HT-29 (cell line): Measurements from ENCODE around the gene DNASE1. TPM values are rescaled to one million over a fixed set of nuclear protein-coding genes. Genes with fewer than 3 reads are reported as not detected.

Experiments used
- DNase-seq: peaks from one replicate; pipeline ENCODE4 v3.0.0-alpha.2; 2015; ENCODE audit warnings: low spot score
- total RNA-seq: library from RNA; depleted of rRNA; stranded (reverse); fragments of >200 nt; shearing (Covaris generic); gene quantifications from 2 replicates; pipeline ENCODE4 v1.2.3, GENCODE V29; 2014

DNASE1 gene
- total RNA-seq, 1 experiment from 2014 or later = 46.6 TPM

DNA sequence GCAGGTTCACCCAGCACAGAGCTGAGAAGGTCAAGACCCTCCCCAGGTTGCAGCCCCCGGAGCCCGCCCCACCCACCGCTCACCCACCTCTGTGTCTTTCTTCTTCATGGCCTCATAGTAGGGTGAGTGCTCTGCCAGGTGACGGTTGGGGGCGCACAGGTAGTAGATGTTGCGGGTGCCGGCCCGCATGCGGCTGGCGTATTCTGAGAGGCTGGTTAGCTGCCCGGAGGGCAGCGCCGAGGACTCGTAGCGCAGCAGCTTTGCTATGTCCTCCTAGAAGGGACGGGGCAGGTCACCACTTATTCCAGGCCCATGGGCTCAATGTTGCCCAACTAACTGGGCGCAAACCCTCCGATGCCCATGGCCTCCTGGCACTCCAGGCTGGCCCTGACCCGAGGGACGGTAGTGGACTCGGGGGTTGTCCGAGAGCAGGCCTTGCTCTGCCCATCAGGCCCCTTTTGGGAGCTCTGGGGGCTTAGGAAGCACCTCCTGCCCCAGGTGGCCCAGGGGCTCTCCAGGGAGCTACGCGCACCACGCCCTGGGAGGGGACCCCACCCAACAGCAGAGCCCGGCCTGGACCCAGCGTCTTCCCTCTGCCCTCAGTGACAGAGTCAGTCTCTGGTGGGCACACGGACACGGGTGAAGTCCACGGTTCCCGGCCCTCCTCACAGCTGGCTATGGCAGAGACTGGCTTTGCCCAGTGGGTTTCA, 9.9 kb downstream of the DNASE1 start:
- DNase-seq = no peak

GRCh38 chr16:3665508-3665907, 11.0 kb downstream of the DNASE1 start:
- DNase-seq = no peak

DNA sequence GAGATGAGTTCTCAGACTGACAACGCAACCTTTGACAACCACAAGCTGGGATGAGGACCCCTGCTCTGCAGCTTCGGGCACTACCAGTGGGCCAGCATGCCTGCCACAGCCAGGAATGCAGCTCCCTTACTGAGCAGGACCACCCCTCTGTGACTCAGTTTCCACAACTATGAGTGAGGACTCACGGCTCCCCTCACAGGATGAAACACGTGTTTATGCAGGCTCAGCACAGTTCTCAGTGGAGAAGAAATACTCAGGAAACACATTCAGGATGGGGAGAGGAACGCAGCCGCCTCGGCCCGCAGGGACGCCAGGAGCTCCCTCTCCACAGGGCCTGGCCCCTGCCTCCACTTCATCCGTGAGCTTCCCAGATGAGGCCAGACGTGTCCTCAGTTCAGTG, 14.1 kb downstream of the DNASE1 start:
- DNase-seq = no peak

GRCh38 chr16:3669082-3669481, 14.6 kb downstream of the DNASE1 start:
- no peak for DNase-seq

DNA sequence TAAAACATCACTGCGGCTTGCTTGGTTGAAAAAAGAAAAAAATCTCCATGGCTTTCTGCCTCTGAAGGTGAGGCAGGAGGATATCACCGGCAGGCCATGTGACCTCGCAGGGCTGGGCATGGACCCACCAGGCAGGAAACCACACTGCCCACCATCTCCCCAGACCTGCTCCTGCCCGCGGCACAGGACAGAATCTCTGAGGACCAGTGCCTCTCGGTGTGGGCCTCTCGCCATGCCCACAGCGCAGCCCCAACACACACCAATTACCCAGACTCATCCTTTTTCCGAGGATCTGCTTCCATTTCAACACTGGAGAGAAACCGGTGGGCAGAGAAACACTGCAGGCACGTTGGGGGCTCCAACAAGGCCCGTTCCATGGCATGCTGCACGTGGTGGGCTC, 16.2 kb downstream of the DNASE1 start:
- DNase-seq = no peak

DNA sequence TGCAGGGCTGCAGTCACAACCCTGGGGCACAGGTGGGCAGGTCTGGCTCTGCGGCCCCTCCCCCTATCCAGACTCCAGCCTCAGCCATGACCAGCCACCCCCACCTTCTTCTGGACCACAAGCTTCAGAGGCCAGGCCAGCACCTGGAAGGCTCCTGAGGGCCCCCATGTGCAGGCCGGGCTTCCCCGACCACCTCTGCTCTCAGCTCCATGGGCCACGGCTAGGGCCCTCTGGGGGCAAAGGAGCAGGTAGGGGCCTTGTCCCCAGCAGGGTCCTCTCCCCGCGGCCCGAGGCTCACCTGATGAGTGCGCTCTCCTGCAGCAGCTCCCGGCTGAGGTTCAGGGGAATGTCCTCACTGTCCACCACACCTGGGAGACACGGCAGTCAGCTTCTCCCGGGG, 16.9 kb downstream of the DNASE1 start:
- no peak for DNase-seq

DNA sequence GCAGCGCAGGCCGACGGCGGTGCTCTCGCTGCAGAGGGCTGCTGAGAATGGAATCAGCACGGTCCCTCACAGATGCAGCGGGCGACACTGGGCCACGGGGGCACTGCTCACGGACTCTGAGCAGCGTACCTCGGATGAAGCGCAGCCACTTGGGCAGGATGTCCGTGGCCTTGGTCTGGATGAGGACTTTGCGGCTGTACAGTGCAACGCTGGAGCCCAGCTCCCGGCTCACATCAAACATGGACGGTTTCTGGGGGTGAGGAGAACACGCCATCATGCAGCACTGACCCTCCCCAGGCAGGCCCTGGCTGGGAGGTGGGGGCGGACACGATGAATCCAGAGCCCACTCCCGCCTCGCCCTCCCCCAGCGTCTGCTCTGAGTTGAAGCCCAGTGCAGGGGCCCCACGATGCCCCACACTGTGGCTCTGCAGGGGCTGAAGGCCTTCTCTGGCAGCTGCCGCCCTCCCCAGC, 18.1 kb downstream of the DNASE1 start:
- no peak for DNase-seq

DNA sequence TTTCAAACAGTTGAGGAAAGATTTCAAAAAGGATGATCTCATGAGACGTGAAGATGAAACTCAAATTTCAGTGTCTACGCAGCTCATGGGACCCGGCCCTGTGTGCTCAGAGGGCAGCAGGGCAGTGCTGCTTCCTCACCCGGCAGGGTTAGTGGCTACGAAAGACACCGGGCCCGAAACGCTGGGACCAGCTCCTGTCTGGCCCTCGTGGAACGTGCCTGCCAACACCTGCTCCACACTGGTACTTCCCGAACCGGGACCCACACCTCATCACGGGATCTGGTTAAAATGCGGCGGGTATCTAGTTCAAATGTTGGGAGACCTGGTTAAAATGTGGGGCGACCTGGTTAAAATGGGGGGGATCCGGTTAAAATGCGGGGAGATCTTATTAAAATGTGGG, 18.7 kb downstream of the DNASE1 start:
- DNase-seq = no peak

DNA sequence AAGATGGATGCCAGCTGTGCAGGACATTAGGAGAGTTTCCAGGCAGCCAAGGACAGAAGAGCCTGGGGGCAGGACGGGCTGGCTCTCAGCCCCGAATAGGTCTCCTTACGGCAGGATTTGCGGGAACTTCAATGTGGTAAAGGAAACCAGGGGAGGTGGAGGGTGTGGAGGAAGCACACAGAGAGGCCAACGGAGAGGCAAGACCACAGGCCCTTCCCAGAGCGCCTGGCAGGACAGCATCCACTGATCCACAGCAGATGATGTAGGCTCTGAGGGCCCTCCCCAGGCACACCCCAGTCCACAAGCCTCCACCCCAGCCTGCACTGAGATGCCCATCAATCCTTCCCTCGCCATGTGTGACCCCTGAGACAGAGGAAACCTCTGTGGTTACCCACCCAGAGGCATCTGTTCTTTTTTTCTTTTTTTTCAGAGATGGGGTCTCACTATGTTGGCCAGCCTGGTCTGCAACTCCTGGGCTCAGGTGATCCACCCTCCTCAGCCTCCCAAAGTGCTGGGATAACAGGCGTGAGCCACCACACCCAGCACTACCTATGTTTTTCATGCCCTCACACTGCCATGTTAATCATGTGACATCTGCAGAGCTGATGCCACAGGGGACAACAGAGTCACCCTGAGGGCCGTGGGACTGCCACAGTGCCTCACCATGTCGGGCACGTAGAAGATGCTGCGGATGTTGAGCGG, 19.3 kb downstream of the DNASE1 start:
- no peak for DNase-seq

DNA sequence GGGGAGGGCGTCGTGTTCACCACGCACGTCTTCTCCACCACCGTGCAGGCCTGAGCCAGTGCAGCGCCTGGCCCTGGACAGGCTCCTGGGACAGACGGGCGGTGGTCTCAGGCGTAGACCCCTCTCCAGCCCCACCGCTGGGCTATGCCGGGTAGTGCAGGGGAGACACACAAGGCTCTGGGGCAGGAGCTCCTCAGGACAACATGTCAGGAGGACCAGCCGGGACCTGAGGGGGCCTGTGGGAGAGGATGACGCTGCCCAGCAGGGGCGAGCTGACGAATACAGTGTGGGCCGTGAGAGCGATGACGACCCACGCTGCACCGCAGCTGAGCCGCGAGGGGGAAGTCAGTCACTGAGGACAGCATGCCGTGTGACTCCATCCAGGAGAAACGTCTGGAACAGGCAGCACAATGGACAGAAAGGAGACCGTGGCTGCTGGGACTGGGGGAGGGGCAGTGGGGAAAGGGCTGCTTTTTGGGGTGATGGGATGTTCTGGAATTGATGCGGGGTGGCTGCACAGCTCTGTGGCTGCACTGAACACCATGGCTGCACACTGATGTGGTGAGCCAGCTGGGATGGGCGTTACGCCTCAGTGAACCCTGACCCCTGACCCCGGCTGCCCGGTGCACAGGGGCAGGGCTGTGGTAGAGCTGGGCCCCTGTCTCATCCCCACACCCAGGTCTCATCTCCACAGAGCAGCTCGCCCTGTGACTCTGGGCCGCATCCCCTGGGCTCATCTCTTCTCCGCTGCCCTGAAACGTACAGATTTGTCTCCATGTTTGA, 20.2 kb downstream of the DNASE1 start:
- no peak for DNase-seq

DNA sequence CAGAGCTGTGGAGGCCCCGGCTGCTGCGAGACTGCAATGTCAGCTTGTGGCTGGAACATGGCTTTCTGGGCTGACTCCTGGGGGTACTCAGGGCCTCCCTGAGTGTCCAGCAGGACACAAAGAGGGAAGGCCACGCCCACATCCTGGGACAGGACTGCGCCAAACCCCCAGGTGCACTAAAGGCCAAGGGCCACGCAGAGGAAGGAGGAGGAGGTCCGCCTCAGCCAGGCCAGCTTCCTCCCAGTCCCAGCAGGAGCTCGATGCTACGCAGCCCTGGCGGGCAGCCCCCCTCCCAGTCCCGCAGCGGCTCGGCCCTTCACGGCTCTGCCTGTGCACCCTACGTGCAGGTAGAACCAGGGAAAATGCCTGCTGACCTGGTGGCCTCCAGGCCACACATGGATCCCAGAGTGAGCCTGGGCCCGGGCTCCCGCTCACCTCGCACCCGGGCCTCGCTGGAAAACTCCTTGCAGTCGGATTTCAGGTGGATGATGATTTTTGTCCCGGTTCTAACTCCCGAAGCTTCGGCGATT, 21.2 kb downstream of the DNASE1 start:
- no peak for DNase-seq

DNA sequence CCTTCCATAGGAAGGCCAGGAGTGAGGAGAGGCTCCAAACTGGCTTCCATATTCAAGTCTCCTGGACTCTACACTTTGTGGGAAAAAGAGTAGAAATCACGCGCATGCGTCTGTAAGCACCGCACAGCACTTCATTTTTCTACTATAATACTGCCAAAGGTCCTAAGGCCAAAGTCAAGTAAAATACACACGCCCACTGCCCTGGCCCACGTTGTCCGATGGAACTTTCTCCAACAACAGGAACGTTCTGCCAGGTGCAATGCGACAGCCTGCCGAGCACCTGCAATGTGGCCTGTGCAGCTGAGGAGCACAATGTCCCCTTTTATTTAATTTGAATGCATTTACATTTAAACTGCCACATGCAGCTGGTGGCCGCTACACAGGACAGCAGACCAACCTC, 23.5 kb downstream of the DNASE1 start:
- DNase-seq = no peak

- DNase-seq = no peak
These were observed 26.7 kb downstream of the DNASE1 start for GRCh38 chr16:3681206-3681605.

DNA sequence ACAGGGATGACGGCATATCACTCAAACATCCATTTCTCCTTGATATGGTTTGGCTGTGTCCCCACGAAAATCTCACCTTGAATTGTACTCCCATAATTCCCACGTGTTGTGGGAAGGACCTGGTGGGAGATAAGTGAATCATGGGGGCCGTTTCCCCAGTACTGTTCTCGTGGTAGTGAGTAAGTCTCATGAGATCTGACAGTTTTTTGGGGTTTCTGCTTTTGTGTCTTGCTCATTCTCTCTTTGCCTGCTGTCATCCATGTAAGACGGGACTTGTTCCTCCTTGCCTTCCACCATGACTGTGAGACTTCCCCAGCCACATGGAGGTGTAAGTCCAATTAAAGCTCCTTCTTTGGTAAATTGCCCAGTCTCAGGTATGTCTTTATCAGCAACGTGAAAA, 32.5 kb downstream of the DNASE1 start:
- no peak for DNase-seq

GRCh38 chr16:3687792-3688191, 33.3 kb downstream of the DNASE1 start:
- no peak for DNase-seq

DNA sequence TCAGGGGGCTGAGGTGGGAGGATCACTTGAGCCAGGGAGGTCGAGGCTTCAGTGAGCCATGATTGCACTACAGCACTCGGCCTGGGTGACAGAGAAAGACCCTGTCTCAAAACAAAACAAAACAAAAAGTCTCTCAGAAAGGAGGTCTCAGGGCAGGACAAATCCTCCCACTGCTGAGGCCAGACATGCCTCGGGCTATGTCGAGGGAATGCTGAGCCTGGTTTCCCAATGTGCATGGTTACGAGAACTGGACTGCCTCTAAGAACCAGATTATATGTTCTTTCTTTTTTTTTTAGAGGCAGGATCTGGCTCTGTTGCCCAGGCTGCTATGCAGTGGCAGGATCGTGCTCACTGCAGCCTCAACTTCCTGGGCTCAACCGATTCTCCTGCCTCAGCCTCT, 35.2 kb downstream of the DNASE1 start:
- no peak for DNase-seq

DNA sequence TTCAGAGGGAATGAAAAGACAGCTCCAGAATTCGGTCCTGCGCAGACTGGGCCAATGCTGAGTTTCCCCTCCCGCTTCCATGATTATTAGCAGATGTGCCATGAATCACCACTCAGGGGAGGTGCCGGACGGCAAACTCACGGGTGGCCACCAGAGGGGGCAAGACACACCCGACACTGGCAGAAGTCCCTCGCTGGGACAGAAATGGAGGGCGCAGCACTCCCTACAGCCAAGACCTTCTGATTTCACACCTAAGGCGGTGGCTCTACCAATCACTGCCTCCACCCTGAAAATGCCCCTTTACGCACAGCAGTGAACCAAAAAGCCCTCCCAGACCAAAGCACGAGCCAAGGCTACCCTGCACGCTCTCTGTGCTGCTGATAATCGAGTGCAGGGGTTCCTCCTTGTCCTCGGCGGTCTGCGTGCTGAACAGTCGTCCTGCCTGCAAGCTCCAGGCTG, 36.0 kb downstream of the DNASE1 start:
- peak; percentile 82 for DNase-seq

DNA sequence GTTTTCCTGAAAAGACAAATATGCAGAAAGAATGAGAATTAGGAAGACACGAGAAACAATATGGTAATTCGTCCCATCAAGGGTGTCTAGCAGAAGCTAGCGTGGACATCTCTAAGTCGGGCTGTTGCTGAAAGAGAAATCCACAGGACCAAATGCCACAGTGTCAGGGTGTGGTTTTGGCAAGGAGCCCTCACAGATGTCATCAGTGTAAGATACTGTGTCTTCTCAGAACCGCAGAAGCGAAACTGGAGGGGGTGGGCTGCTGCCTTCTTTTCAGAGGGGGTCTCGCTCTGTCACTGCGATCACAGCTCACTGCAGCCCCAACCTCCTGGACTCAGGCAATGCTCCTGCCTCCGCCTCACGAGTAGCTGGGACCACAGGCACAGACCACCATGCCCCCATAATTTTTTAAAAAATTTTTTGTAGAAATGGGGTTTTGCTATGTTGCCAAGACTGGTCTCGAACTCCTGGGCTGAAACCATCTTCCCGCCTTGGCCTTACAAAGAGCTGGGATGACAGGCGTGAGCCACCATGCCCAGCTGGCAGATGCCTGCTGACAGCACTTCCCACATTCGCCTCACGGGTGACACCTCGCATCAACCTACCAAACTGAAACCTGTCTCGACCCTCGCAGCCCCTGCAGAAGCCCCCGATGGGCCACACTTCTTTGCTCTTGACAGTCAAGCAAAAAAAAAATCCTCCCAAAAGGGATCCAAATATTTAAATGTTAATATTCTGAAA, 36.7 kb downstream of the DNASE1 start:
- no peak for DNase-seq

- no peak for DNase-seq
These were observed 37.3 kb downstream of the DNASE1 start for GRCh38 chr16:3691761-3692160.

- DNase-seq = no peak
These were observed 39.6 kb downstream of the DNASE1 start for GRCh38 chr16:3694051-3694450.

DNA sequence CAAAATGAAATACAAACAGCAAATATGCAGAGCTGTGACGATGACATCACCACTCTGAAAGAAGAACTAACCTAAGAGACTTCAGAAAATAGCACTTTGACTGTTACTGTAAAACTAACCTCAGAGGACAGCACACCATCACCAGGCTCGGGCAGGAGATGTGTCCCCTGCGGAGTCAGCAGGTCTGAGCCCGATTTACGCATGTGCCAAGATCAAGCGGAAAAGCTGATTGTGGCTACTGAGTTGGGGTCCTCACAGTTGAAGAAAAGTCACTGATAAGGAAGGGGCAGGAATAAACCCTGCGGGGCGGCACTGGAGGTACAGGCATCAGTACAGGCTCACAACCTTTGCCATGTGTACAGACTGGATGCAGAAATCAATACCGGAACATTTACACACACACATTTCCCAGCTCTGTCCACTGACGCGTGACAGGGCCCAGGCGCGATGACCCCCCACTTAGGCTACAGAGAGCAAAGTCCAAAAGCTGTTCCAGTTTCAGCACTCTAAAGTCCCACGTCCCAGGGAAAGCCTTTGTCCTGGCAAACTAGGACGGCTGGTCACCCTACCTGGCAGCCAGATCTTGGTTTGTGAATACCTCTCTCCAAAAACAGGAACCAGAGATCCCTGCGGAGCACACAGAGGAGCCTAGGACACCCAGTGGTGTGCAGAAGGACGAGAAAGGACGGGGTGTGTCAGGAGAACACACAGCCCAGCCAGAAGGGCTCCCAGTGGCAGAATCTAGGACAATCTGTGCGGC, 41.3 kb downstream of the DNASE1 start:
- no peak for DNase-seq
